Suprapubic skin (tissue), 4 donors: ENCODE data around the gene SMIM1.

ENCODE experiments used
- EP300 ChIP-seq: sonication (generic); formaldehyde crosslinking; IDR thresholded peaks from one replicate; pipeline ENCODE4 v1.6.1; 2017; ENCODE audit warnings: antibody characterized with exemption
- POLR2A ChIP-seq, 2 donors: fragments of 450-650 bp; IDR thresholded peaks; one replicate each; pipeline ENCODE4 v1.6.1; 2017; ENCODE audit warnings: antibody characterized with exemption in 2 of 2, mild to moderate bottlenecking in 2 of 2, moderate library complexity in 2 of 2
- POLR2AphosphoS5 ChIP-seq, 3 donors: sonication (generic); formaldehyde crosslinking; IDR thresholded peaks; one replicate each; pipeline ENCODE4 v1.6.1; 2017; ENCODE audit warnings: antibody characterized with exemption in 3 of 3
- TF ChIP-seq, protein P1 (sequence below), 2 donors: fragments of 200-600 bp in 1 of 2; fragments of 450-650 bp in 1 of 2; sonication (generic) in 1 of 2; IDR thresholded peaks; one replicate each; pipeline ENCODE4 v1.5.1; 2016 to 2019; ENCODE audit warnings: antibody characterized with exemption in 2 of 2, mild to moderate bottlenecking in 1 of 2, moderate library complexity in 1 of 2

DNA sequence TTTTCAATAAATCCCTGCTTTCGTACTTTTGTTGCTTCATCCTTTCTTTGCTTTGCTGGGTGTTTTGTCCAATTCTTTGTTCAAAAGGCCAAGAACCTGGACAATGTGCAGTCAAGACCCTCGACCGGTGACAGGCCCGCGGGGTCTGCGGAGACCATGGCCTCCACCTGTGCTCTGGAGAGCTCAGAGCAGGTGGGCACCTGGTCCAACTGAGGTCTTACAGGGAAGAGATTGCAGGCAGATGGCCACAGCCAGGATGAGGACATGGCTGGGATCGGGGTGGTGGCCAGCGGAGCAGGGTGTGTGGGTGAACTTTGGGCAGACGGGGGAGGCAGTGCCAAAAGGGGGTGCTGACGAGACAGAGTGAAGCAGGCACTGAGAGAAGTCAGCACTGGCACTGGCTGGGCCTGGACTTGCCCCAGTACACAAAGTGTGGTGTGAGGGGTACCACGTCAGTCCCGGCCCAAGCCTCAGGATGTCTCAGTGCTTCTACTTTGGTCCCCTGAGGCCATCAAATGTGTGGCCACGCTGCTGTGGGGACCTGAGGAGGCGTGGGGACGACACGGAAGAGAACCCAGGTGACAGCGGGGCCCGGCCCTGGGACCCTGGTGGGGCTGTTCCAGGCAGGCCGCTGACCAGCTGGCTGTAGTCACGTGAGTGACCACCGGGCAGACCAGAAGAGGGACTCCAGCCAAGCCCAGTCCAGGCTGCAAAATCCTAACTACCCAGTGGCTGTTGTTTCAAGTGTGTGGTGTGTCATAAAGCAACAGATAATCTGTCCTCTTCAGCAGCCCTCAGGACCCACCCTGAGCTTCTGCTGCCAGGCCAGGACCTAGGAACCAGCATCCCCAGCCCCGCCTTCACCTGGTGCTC, 30.7 kb upstream of the SMIM1 start:
- TF ChIP-seq, protein P1, sequence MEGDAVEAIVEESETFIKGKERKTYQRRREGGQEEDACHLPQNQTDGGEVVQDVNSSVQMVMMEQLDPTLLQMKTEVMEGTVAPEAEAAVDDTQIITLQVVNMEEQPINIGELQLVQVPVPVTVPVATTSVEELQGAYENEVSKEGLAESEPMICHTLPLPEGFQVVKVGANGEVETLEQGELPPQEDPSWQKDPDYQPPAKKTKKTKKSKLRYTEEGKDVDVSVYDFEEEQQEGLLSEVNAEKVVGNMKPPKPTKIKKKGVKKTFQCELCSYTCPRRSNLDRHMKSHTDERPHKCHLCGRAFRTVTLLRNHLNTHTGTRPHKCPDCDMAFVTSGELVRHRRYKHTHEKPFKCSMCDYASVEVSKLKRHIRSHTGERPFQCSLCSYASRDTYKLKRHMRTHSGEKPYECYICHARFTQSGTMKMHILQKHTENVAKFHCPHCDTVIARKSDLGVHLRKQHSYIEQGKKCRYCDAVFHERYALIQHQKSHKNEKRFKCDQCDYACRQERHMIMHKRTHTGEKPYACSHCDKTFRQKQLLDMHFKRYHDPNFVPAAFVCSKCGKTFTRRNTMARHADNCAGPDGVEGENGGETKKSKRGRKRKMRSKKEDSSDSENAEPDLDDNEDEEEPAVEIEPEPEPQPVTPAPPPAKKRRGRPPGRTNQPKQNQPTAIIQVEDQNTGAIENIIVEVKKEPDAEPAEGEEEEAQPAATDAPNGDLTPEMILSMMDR (IDR thresholded peaks at IDR 0.05): no peak
- no peak for TF ChIP-seq POLR2AphosphoS5 (IDR thresholded peaks at IDR 0.05)
- no peak for TF ChIP-seq EP300
- TF ChIP-seq POLR2A (IDR thresholded peaks at IDR 0.05): no peak
